ENCODE data around the gene SHMT1.
"Not testable (repeated sequence)": the region's sequence is repeated elsewhere in the genome, so short reads cannot be mapped to it uniquely, and the experiment has no call there.

Gene SHMT1

GRCh38 chr17:18377437-18378204 lies 14.3 kb upstream of the SHMT1 start, which contains the start of gene EVPLL:
TSS of gene EVPLL (plus strand) at chr17:18377778. CDS start at chr17:18380938, 3,160 bp downstream.
- DNase-seq, result no peak

GRCh38 chr17:18374216-18374615 lies 10.9 kb upstream of the SHMT1 start:
- no peak for DNase-seq

GRCh38 chr17:18373181-18373580 lies 9.8 kb upstream of the SHMT1 start:
- not testable (repeated sequence) for DNase-seq

GRCh38 chr17:18371455-18371854 lies 8.1 kb upstream of the SHMT1 start:
- DNase-seq, result no peak

GRCh38 chr17:18370761-18371160 lies 7.4 kb upstream of the SHMT1 start:
- no peak for DNase-seq

- DNase-seq, result no peak
Measured at GRCh38 chr17:18368946-18369345, 5.6 kb upstream of the SHMT1 start.

GRCh38 chr17:18364166-18364565 lies 816 bp upstream of the SHMT1 start:
- no peak for DNase-seq

GRCh38 chr17:18362698-18363100 lies 651 bp downstream of the SHMT1 start:
- DNase-seq, result no peak

- no peak for DNase-seq
Measured at GRCh38 chr17:18361837-18362697, 1.3 kb downstream of the SHMT1 start.

- DNase-seq, result no peak
Measured at GRCh38 chr17:18360518-18360917, 2.8 kb downstream of the SHMT1 start.

GRCh38 chr17:18356624-18357023 lies 6.7 kb downstream of the SHMT1 start:
- no peak for DNase-seq

- no peak for DNase-seq
Measured at GRCh38 chr17:18353541-18353940, 9.8 kb downstream of the SHMT1 start.

GRCh38 chr17:18344021-18344420 lies 19.3 kb downstream of the SHMT1 start:
- DNase-seq, result no peak

- DNase-seq, result no peak
Measured at GRCh38 chr17:18339933-18340332, 23.4 kb downstream of the SHMT1 start.

- DNase-seq, result not testable (repeated sequence)
Measured at GRCh38 chr17:18338158-18338557, 25.2 kb downstream of the SHMT1 start.

GRCh38 chr17:18332909-18333489 lies 30.4 kb downstream of the SHMT1 start:
- DNase-seq, result no peak

- no peak for DNase-seq
Measured at GRCh38 chr17:18331879-18332278, 31.5 kb downstream of the SHMT1 start.

- no peak for DNase-seq
Measured at GRCh38 chr17:18328643-18329204, 34.6 kb downstream of the SHMT1 start.

- DNase-seq, result no peak
Measured at GRCh38 chr17:18327556-18327955, 35.8 kb downstream of the SHMT1 start.

GRCh38 chr17:18327093-18327492 lies 36.3 kb downstream of the SHMT1 start:
- DNase-seq, result no peak

- DNase-seq, result no peak
Measured at GRCh38 chr17:18326572-18326971, 36.8 kb downstream of the SHMT1 start.

GRCh38 chr17:18326039-18326438 lies 37.3 kb downstream of the SHMT1 start:
- DNase-seq, result no peak

Data from NCI-H1417 treated with DMSO at 0.1 percent for 48 hours (cell line).